Stimulated activated CD8-positive, alpha-beta memory T cell treated with anti-CD3 and anti-CD28 coated beads, Interleukin-12 subunit alpha, Interleukin-12 subunit beta, amount 100 ng/mL, for 24 hours (primary cell): ENCODE results near the gene CFAP54.
"Not testable (repeated sequence)": the region's sequence is repeated elsewhere in the genome, so short reads cannot be mapped to it uniquely, and the experiment has no call there.

Experiments used
- DNase-seq: peaks from one replicate; pipeline ENCODE4 v3.0.0-alpha.2; 2020; ENCODE audit errors: extremely low read depth

CFAP54 gene

DNA sequence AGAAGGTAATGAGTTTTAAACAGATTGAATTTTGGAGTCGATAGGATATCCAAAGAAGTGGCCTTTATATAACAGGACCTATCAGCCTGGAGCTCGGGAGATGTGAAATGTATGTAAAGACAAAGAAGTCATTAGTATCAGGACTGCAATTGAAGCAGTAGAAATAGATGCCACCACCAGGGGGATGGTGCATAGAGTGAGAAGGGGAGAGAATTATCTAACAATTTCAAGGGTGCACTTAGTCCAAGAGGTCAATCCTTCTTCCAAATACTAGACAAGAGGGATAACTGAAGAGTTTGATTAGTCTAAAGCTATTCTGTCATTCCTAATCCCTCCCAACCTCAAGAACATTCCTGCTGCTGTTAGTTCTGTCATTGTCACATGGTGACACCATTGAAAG, 127.8 kb downstream of the CFAP54 start:
- no peak for DNase-seq

DNA sequence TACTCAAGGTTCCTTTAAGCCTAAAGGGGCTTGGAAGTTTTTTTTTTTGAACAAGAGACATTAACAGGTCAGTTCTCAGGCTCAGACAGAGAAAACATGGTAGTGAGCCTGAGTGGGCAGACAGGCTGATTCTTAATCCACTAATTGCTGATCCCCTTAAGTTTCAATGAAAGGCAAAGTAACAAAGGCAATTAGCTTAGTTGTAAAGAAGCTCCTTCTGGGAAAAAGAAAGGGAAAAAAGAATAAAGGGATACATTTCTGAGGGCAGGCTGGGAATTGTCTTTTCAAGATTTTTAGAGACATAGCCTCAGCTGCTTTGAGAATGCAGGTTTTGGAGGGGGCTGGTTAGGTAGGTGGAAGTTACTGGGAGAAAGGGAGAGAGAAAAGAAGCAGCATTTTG, 133.8 kb downstream of the CFAP54 start:
- no peak for DNase-seq

DNA sequence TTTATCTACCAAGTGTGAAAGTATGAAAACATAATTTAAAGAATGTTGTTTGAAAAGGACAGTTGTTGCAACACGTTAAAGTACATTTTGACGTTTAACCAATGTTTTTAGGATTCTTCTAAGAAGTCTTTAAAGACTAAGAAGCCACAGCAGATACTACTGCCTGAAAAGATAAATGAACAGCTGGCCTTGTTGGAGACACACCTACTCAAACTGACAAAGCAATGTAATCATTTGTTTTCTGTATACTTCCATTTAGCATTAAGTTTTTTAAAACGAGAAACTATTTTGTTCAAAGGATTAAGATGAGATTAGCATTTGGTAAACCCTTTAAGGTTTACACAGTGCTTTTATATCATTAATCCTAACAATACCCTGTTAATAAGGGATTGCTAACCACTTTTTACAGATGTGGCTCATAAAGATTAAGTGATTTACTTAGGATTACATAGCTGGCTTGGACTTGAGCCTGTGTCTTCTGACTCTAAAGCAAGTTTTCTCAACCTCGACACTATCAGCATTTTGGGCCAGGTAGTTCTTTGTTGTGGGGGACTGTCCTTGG, 134.4 kb downstream of the CFAP54 start:
- DNase-seq, result no peak

DNA sequence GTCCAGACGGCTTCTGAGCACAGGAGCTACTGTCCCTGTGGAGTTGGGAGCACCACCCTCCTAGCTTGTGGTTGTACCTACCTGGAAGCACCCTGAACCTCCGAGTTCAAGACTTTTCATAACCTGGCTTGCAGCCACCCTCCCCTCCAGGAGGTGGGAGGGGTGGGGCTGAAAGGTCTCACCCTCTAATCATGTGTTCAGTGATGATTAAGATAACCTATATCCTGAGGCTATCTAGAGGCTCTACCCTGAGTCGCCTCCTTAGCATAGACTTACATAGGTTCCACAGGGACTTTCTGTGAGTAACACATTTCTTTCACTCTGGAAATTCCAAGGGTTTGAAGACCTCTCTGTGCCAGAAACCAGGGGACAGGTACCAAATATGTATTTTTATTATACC, 146.5 kb downstream of the CFAP54 start:
- DNase-seq, result no peak

DNA sequence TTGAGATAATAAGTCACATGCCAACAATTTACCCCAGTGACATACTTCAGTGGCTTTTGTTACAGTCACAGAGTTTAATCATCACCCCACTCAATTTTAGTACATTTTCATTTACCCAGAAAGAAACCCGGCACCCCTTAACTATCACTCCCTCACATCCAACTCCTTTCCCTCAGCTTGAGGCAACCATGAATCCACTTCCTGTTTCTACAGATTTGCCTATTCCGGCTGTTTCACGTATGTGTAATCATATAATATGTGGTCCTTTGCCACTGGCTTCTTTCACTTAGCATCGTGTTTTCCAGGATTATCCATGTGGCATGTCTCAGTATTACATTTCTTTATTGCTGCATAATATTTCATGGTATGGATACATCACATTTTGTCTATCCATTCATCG, 147.5 kb downstream of the CFAP54 start:
- no peak for DNase-seq

DNA sequence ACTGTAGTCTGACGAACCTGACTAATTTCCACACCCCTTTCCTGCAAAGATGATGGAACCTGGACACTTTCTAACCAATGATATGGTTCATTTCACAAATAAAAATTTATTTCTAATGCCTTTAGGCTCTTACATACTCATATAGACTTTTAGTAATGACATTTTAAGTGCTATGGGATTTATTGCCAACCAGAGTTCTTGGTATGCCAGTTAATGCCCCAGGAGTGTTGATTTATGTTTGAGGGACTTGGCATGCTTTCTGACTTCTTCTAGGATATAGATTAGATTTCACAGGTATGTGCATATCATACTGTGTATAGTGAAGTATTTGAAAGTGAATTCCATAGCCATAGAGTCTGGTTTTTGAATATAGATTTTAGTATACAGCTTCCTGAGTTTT, 159.5 kb downstream of the CFAP54 start:
- no peak for DNase-seq

DNA sequence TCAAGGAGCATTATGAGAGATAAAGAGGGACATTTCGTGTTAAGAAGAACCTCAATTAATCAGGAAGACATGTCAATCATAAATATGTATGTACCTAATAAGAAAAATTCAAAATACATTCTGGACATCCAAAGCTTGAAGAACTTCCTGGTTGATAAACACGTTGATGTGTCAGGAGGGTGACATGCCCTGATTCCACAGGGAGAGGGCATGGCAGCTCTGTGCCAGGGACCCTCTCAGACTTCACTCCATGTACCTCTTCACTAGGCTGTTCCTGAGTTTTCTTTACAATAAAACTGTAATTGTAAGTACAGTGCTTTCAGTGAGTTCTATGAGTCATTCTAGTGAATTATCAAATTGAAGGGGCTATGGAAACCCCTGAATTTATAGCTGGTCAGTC, 163.5 kb downstream of the CFAP54 start:
- no peak for DNase-seq

DNA sequence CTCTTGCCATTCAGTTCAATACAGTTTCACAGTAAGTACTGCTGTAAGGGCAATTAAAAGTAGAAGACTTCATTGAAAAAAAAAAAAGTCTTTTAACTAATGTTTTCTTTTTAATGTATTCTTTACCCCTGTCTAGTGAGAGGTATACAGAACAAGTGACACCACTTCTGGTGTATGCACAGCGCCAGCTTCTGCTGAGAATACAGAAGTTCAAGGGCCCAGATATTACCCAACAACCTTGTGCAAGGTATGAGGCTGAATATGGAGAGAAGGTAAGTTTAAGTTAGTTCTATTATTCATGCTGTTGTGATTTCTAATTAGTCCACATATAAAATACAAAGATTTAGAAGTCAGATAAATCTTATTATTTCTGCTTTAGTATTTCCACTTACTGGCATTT, 168.7 kb downstream of the CFAP54 start:
- no peak for DNase-seq

DNA sequence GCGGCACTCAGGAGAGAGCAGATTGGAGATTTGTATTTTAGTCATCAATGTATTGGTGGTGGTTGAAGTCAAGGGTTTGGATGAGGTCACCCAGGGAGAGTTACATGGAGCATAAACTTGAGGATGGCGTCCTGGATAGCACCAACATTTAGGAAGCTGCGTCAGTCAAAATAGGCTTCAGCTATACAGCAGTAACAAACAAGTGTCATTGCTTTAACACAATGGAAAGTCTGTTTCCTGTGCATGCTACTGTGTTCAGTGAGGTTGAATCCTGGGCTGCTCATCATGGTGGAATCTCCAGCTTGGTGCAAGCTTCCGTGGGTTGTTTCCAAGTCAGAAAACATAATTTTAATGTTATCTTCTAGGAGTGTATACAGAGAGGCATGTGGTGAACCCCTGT, 180.4 kb downstream of the CFAP54 start:
- DNase-seq, result no peak

DNA sequence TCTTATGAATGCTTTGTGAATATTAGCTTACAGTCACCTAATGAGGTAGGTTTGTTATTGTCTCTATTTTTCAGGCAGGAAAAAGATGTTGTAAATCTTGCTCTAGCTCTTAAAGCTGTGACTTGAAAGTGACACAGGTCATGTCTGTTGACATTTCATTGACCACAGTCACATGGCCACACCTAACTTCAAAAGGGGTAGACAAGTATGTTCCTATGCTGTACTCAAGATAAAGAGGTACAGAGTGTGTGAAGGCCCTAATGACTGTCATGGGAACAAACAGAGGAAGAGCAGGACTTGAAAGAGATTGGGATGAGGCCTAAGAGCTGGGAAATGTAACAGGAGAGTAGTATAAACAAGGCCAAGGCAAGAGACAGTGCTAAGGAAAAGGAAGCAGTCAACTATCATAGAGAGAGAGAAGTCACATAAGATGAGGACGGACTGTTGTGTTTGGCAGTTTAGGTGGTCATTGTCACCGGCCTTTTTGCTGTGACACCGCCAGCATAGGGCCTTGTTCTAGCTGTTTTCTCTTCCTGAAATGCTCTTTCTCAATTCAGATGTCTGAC, 181.0 kb downstream of the CFAP54 start:
- no peak for DNase-seq

DNA sequence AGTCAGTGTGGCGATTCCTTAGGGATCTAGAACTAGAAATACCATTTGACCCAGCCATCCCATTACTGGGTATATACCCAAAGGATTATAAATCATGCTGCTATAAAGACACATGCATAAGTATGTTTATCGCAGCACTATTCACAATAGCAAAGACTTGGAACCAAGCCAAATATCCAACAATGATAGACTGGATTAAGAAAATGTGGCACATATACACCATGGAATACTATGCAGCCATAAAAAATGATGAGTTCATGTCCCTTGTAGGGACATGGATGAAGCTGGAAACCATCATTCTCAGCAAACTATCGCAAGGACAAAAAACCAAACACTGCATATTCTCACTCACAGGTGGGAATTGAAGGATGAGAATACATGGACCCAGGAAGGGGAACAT, 186.1 kb downstream of the CFAP54 start:
- not testable (repeated sequence) for DNase-seq

DNA sequence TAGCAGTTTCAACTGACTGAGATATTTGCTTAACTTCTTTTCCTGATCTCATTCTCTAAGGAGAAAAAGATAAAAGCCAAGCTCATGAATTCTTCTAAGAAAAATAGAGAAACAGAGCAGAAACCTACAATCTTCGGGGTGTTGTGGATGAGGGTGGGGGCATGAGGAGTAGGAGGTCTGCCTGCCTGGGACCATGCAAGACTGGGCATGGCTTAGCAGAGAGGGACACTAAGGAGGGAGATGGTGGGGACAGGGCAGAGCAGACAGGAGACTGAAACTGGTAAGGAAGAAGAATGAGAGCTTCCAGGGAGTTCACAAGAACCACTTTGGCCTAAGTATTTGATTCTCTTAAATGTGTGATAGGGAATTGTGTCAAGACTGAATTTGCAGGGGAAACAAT, 188.0 kb downstream of the CFAP54 start:
- DNase-seq, result no peak

DNA sequence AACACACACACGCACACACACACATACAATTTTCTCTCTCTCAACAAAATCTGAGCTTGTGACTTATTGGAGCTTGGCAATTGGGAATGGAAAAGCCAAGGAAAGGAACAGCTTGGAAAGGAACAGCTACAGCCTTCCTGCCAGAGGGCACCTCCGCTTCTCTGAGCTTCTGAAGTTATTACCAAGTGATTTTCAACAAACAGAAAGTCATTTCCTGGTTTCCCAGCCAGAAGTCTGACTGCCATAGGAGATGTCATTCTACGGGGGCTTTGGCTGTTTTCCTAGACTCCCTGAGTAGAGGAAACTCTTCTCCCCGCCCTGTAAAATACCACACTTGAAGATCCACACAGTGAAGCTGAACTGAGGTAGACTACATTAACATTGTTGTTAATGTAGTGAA, 198.3 kb downstream of the CFAP54 start:
- DNase-seq, result no peak

DNA sequence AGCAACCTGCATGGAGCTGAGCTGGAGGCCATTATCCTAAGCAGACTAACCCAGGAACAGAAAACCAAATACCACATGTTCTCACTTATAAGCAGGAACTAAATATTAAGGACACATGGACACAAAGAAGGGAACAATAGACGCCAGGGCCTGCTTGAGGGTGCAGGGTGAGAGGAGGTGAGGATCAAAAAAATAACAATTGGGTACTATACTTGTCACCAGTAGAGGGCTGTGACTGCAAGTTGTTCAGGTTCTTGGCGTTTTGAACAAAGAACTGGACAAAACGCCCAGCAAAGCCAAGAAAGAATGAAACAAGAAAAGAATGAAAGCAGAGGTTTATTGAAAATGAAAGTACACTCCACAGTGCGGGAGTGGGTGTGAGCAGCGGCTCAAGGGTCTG, 209.1 kb downstream of the CFAP54 start:
- DNase-seq, result no peak

DNA sequence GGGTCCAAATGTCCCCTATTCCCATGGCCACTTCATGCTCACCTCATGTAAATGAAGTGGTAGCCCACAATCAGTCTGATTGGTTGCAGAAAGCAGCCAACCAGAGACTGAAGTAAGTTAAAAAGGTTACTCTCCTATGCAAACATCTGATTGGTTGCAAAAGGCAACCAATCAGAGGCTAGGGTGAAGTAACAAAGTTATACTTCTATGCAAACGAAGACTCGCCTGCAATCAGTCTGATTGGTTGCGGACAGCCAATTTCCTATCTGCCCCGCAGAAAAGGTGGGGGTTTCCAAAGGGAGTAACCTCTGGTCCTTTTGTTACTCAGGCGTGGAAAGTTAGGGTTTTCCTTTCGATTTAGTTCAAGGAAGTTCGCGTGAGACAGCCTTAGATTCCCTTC, 209.6 kb downstream of the CFAP54 start:
- DNase-seq, result no peak

DNA sequence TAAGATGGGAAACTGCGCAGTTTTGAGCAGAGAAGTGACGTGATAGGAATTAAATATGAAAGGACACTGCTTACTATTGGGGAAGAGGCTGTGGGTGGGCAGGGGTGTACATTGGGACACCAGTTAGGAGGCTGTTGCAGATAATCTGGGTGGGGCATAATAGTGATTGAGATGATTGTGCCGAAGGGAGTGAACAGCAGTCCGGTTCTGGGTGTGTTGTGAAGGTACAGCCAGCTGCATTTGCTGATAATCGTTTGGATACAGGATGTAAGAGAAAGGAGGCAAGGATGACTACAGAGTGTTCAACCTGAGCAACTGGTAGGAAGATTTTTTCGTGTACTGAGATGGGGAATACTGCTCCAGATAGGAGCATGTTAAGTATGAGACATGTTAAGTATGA, 212.5 kb downstream of the CFAP54 start:
- DNase-seq, result no peak

DNA sequence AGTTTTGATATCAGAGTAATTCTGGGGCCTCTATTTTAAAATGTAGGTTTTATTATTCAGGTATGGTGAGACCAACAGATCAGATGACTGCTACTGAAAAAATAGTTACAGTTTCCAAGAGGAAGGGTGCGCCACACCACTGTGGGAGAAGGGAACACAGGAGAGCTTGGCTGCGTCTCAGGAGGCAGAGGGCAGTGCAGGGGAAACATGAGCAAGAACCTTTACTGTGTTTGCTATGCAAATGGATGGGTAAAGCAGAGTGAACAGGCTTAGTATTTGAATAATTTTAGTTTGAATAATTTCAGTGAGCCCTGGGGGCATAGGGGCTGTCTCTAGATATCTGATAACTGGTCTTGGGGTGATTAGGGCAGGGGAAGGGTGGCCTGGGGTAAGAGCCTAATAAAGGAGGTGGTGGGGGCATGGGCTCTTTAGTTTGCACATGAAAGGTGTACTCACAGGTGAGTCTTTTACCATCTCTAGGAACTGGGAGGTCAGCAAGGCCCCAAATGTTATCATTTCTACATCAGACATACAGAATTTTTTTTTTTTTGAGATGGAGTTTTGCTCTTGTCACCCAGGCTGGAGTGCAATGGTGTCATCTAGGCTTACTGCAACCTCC, 220.9 kb downstream of the CFAP54 start:
- no peak for DNase-seq

DNA sequence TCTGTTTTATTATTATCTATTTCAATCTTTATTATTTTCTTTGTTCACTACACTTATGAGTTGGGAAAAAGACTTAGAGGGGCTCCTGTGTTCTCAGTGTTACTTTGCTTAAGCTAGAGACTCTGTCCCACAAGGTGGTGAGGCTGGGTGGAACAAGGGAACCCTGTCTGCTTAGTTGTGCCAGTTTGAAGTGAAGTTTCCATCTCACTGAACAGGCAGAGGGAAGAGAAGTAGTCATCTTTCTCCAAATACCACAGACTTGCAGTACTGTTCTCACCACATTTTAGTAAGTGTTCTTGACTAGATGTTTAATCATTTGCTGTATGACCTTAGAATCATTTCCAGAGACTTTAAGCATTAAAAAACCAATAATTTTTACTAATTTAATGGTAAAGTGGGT, 222.0 kb downstream of the CFAP54 start:
- DNase-seq, result no peak

DNA sequence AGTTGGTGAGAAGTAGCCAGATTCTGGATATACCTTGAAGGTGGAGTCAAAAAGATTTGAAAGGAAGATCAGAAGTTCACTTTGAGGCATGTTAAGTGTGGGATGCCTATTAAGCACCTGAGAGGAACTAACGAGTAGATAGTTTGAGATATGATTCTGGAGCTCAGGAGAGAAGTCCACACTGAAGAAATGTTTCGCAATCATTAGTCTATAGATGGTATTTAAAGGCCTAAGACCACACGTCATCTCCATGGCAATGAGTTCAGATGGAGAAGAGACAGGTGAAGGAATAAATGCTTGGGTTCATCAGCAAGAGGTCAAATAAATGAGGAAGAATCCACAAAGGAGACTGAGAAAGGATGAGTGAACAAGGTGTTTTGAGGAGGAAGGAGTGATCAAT, 224.8 kb downstream of the CFAP54 start:
- DNase-seq, result no peak

DNA sequence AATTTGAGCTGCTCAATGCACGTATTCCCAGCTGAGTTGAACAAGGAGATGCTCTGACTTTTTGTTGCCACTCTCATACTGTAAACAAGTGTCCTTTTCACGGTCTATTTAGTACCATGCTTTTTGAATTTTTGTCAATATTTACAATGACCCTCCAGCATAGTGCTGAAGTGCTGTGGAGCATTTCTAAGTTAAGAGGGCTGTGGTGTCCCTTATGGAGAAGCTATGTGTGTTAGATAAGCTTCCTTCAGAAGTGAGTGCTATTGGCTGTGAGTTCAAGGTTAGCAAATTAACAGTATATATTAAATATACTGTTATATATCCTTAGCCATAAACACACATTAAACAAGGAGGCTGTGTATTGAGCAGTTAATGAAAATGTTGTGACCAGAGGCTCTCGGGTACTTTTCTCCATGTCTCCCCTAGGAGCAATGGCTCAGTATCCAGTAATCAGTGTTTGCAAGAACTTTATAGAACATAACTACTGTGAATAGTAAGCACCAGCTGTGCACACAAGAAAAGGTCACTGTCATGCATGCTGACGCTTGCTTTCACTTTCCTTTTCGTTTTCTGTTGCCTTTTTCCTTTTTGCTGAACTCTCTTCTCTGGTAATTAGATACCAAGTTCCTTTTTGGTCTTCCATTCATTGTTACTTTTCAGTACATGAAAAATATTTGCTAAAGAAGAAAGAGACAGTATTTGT, 230.4 kb downstream of the CFAP54 start:
- DNase-seq, result no peak

DNA sequence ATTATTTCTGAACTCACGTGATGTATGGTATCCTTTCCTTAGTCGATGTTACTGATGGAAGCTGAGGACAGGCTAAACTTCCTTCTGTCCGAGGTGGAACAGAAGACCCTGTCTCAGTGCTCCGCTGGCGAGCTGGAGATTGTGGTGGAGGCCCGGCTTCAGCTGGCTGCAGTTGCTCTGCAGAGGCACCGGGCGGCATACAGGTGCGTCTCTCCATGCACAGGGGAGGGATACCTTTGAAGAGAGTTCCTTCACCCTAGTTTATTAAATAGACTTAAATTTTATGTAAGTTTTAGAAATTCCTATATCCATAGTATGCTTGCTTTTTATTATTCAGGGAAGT, 231.0 kb downstream of the CFAP54 start:
- no peak for DNase-seq

DNA sequence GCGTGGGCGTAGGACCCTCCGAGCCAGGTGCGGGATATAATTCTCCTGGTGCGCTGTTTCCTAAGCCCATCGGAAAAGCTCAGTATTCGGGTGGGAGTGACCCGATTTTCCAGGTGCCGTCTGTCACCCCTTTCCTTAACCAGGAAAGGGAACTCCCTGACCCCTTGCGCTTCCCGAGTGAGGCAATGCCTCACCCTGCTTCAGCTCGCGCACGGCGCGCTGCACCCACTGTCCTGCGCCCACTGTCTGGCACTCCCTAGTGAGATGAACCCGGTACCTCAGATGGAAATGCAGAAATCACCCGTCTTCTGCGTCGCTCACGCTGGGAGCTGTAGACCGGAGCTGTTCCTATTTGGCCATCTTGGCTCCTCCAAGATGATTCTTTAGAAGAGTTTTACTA, 240.1 kb downstream of the CFAP54 start:
- DNase-seq, result not testable (repeated sequence)

DNA sequence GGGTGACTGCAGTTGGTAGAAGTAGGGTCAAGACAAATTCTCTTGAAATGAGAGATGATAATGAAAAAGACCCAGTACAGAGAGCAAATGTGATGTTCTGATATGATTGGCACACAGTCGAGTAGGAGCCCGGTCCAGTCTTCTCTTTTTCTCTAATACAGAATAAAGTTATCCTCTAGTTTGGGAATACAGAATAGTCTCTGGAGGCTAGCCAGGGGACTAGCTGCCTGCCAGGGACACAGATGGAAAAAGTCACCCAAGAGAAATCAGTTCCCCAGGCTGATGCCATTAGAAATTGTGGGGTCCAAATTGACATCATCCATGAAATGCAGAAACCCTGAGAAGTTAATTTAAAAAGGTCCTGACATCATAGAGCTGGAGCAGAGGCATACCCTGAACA, 240.5 kb downstream of the CFAP54 start:
- DNase-seq, result no peak
